ENCODE measurements around the gene ZNF333. TPM values are rescaled to one million over a fixed set of nuclear protein-coding genes. Genes with fewer than 3 reads are reported as not detected.
"Not testable (repeated sequence)": the region's sequence is repeated elsewhere in the genome, so short reads cannot be mapped to it uniquely, and the experiment has no call there.

The ZNF333 gene
- polyA plus RNA-seq, 1 experiment: 11.8 TPM

GRCh38 chr19:14769201-14769600 lies 79.4 kb downstream of the ZNF333 start:
- no peak overlapping the region for H3K27ac ChIP-seq (ENCODE audit: low read depth, low read length)
- ChIA-PET CTCF (no interaction called here), POLR2A (no interaction called here)
- peaks cover 4% of the 10 kb centered on the region; the same call in 1 of the 2 replicates for H3K9me3 ChIP-seq (ENCODE audit: control insufficient read depth, insufficient read depth, low read length)
- H3K4me3 ChIP-seq (ENCODE audit: low read depth, low read length): no peak overlapping the region
- no peaks in the 10 kb centered on the region for H3K27me3 ChIP-seq (ENCODE audit: control insufficient read depth, insufficient read depth, low read length)
- no peak for DNase-seq (ENCODE audit: low read depth, low spot score)
- TF ChIP-seq CTCF (IDR thresholded peaks at IDR 0.05; ENCODE audit: low read depth, low read length): no peak

GRCh38 chr19:14770136-14770535 lies 80.3 kb downstream of the ZNF333 start:
- CTCF ChIA-PET: no interaction called here
- no peak for DNase-seq (ENCODE audit: low read depth, low spot score)
- Histone ChIP-seq H3K4me3 (ENCODE audit: low read depth, low read length) (no peak overlapping the region), H3K27me3 (ENCODE audit: control insufficient read depth, insufficient read depth, low read length) (no peaks in the 10 kb centered on the region), H3K27ac (ENCODE audit: low read depth, low read length) (no peak overlapping the region), H3K9me3 (ENCODE audit: control insufficient read depth, insufficient read depth, low read length) (no peaks in the 10 kb centered on the region; the same call in 1 of the 2 replicates)
- TF ChIP-seq CTCF (IDR thresholded peaks at IDR 0.05; ENCODE audit: low read depth, low read length): no peak
- POLR2A ChIA-PET: no interaction called here

- Histone ChIP-seq H3K27me3 (ENCODE audit: control insufficient read depth, insufficient read depth, low read length) (peaks cover 4% of the 10 kb centered on the region), H3K9me3 (ENCODE audit: control insufficient read depth, insufficient read depth, low read length) (no peaks in the 10 kb centered on the region; the same call in 1 of the 2 replicates), H3K4me3 (ENCODE audit: low read depth, low read length) (no peak overlapping the region), H3K27ac (ENCODE audit: low read depth, low read length) (no peak overlapping the region)
- ChIA-PET POLR2A (no interaction called here), CTCF (no interaction called here)
- no peak for TF ChIP-seq CTCF (IDR thresholded peaks at IDR 0.05; ENCODE audit: low read depth, low read length)
- no peak for DNase-seq (ENCODE audit: low read depth, low spot score)
Measured at GRCh38 chr19:14770944-14771839, 81.3 kb downstream of the ZNF333 start.

- no peak for DNase-seq (ENCODE audit: low read depth, low spot score)
- H3K4me3 ChIP-seq (ENCODE audit: low read depth, low read length): no peak overlapping the region
- ChIA-PET POLR2A (no interaction called here), CTCF (no interaction called here)
- TF ChIP-seq CTCF (IDR thresholded peaks at IDR 0.05; ENCODE audit: low read depth, low read length): no peak
- H3K27ac ChIP-seq (ENCODE audit: low read depth, low read length): no peak overlapping the region
- no peaks in the 10 kb centered on the region; the same call in 1 of the 2 replicates for H3K9me3 ChIP-seq (ENCODE audit: control insufficient read depth, insufficient read depth, low read length)
- peaks cover 7% of the 10 kb centered on the region for H3K27me3 ChIP-seq (ENCODE audit: control insufficient read depth, insufficient read depth, low read length)
Measured at GRCh38 chr19:14772467-14772866, 82.6 kb downstream of the ZNF333 start.

- ChIA-PET CTCF (no interaction called here), POLR2A (no interaction called here)
- TF ChIP-seq CTCF (IDR thresholded peaks at IDR 0.05; ENCODE audit: low read depth, low read length): no peak
- Histone ChIP-seq H3K4me3 (ENCODE audit: low read depth, low read length) (no peak overlapping the region), H3K9me3 (ENCODE audit: control insufficient read depth, insufficient read depth, low read length) (no peaks in the 10 kb centered on the region; the same call in 1 of the 2 replicates), H3K27ac (ENCODE audit: low read depth, low read length) (no peak overlapping the region), H3K27me3 (ENCODE audit: control insufficient read depth, insufficient read depth, low read length) (peaks cover 7% of the 10 kb centered on the region)
- no peak for DNase-seq (ENCODE audit: low read depth, low spot score)
Measured at GRCh38 chr19:14772995-14773394, 83.1 kb downstream of the ZNF333 start.

GRCh38 chr19:14773722-14774121 lies 83.9 kb downstream of the ZNF333 start:
- POLR2A ChIA-PET; H3K9me3 ChIP-seq (ENCODE audit: control insufficient read depth, insufficient read depth, low read length); H3K27ac ChIP-seq (ENCODE audit: low read depth, low read length); H3K4me3 ChIP-seq (ENCODE audit: low read depth, low read length); H3K27me3 ChIP-seq (ENCODE audit: control insufficient read depth, insufficient read depth, low read length); DNase-seq (ENCODE audit: low read depth, low spot score); CTCF ChIA-PET: not testable (repeated sequence)
